G401.6 (cell line): ENCODE results near the gene MS4A3.
"Not testable (repeated sequence)": the region's sequence is repeated elsewhere in the genome, so short reads cannot be mapped to it uniquely, and the experiment has no call there.

Source experiments
- FAIRE-seq: peaks from 2 replicates; lab custom pipeline; 2012; peaks lifted over from hg19 to GRCh38; lab: Jason Lieb, UNC

The MS4A3 gene

GRCh38 chr11:60095477-60096120 is 39.1 kb downstream of the MS4A3 start:
- no peak for FAIRE-seq

GRCh38 chr11:60097189-60097588 is 40.7 kb downstream of the MS4A3 start:
- no peak for FAIRE-seq

- FAIRE-seq: no peak
Measured at GRCh38 chr11:60098508-60098907, 42.0 kb downstream of the MS4A3 start.

- FAIRE-seq: no peak
Measured at GRCh38 chr11:60100516-60100915, 44.1 kb downstream of the MS4A3 start.

GRCh38 chr11:60101368-60101767 is 44.9 kb downstream of the MS4A3 start:
- not testable (repeated sequence) for FAIRE-seq

- FAIRE-seq: not testable (repeated sequence)
Measured at GRCh38 chr11:60104471-60105115, 48.1 kb downstream of the MS4A3 start.

- FAIRE-seq: not testable (repeated sequence)
Measured at GRCh38 chr11:60108631-60109030, 52.2 kb downstream of the MS4A3 start.

- FAIRE-seq: no peak
Measured at GRCh38 chr11:60111793-60112192, 55.3 kb downstream of the MS4A3 start.

- no peak for FAIRE-seq
Measured at GRCh38 chr11:60116996-60117790, 60.7 kb downstream of the MS4A3 start.

GRCh38 chr11:60118338-60118737 is 61.9 kb downstream of the MS4A3 start:
- no peak for FAIRE-seq

- FAIRE-seq: no peak
Measured at GRCh38 chr11:60119710-60120109, 63.2 kb downstream of the MS4A3 start.
